ENCODE measurements around the gene ACOXL. TPM values are rescaled to one million over a fixed set of nuclear protein-coding genes. Genes with fewer than 3 reads are reported as not detected.

Gene ACOXL
- total and polyA plus RNA-seq, 9 of the 15 experiments (the other 6 are each of a cell fraction or from before 2014, with no cell fraction given): 0.31 to 0.56 TPM; not detected in 7

GRCh38 chr2:110731064-110731463, 1.3 kb upstream of the ACOXL start:
- Histone ChIP-seq H4K20me1 (replicated peaks; ENCODE audit: control insufficient read depth, insufficient read depth, low read length) (no peaks in the 10 kb centered on the region), H3K4me3 (no peak overlapping the region), H3K9ac (ENCODE audit: insufficient read depth in 1 of 2, low read depth in 2 of 2, low read length in 2 of 2) (no peak overlapping the region), H3K36me3 (ENCODE audit: control insufficient read depth, insufficient read depth, low read length) (no peaks in the 10 kb centered on the region), H3K27ac (ENCODE audit: extremely low read depth, low read depth, low read length) (no peak overlapping the region), H3K27me3 (ENCODE audit: control insufficient read depth in 2 of 2, insufficient read depth in 2 of 2, low read length in 2 of 2) (peaks cover 31 to 41% of the 10 kb centered on the region in 2 experiments), H3K9me3 (replicated peaks; ENCODE audit: control insufficient read depth, insufficient read depth, low read depth, low read length) (no peaks in the 10 kb centered on the region), H3K4me1 (replicated peaks in 1 of 2; ENCODE audit: control insufficient read depth in 2 of 2, insufficient read depth in 2 of 2, low read length in 2 of 2) (peaks cover 3 to 16% of the 10 kb centered on the region in 2 experiments; a peak in 4 of 5 replicates), H3K4me2 (ENCODE audit: insufficient read depth, low read length) (no peak overlapping the region), H3K79me2 (ENCODE audit: control insufficient read depth, insufficient read depth, low read length) (no peaks in the 10 kb centered on the region), H3K9me1 (ENCODE audit: control insufficient read depth, insufficient read depth, low read length) (no peaks in the 10 kb centered on the region), H2AFZ (ENCODE audit: low read depth, low read length) (no peak overlapping the region)
- FAIRE-seq (no peak), ATAC-seq (no peak), DNase-seq (ENCODE audit: extremely low read depth in 1 of 4, low spot score in 3 of 4) (no peak)
- WGBS (ENCODE audit: insufficient coverage, low coverage, missing lambda C conversion rate): 13% methylated on average over 5 of the region's 5 CpGs
- BruUV-seq (replicated peaks): no TSS peak
- intact Hi-C loops (cut with micrococcal nuclease) (no loop called here), in situ Hi-C loops (cut with MboI) (no loop called here)
- CTCF ChIA-PET (ENCODE audit: low intra/inter-chr PET ratio): no interaction called here
- POLR2A ChIA-PET: interaction anchor here (0.8 to 1.1 kb wide), 3 partner anchors 10 to 552 kb away, joined by 3 to 4 read pairs (median 4); no protein-coding TSS in a partner anchor
- TF ChIP-seq NFYB (IDR thresholded peaks at IDR 0.05; ENCODE audit: extremely low read depth, insufficient read length): no peak
- TF ChIP-seq ARID3B (CRISPR knock-in tag; IDR thresholded peaks at IDR 0.05; ENCODE audit: borderline replicate concordance): no peak
- no peak for TF ChIP-seq CTCFL (IDR thresholded peaks at IDR 0.05; ENCODE audit: borderline replicate concordance, insufficient read depth, low read depth, low read length, poor library complexity, severe bottlenecking)
- TF ChIP-seq CEBPZ (IDR thresholded peaks at IDR 0.05; ENCODE audit: borderline replicate concordance, low read depth, low read length): no peak
- no peak for TF ChIP-seq ZBTB8A (IDR thresholded peaks at IDR 0.05; ENCODE audit: partially characterized antibody)
- no peak for TF ChIP-seq ZNF408 (CRISPR knock-in tag; IDR thresholded peaks at IDR 0.05; ENCODE audit: low read depth)
- TF ChIP-seq SMC3 (conservative IDR thresholded peaks at IDR 0.05; ENCODE audit: insufficient read depth, low read depth, low read length): no peak
- TF ChIP-seq TRIM28 (IDR thresholded peaks at IDR 0.05): no peak
- TF ChIP-seq RB1 (IDR thresholded peaks at IDR 0.05; ENCODE audit: low read depth): no peak
- TF ChIP-seq ZBTB11 (CRISPR knock-in tag; IDR thresholded peaks at IDR 0.05): no peak
- TF ChIP-seq SIRT6 (IDR thresholded peaks at IDR 0.05; ENCODE audit: low read depth, low read length): no peak

All from K562 (cell line).